Astrocyte (in vitro differentiated cells and primary cell): ENCODE measurements around the gene MSX2. TPM values are rescaled to one million over a fixed set of nuclear protein-coding genes. Genes with fewer than 3 reads are reported as not detected.
"Not testable (repeated sequence)": the region's sequence is repeated elsewhere in the genome, so short reads cannot be mapped to it uniquely, and the experiment has no call there.

Experiments used
- DNase-seq: peaks from one replicate; pipeline ENCODE4 v3.0.0-alpha.2; 2010; ENCODE audit warnings: low read depth
- FAIRE-seq: peaks from 2 replicates; lab custom pipeline; 2011; peaks lifted over from hg19 to GRCh38; lab: Jason Lieb, UNC
- H2AFZ ChIP-seq: 2 replicates; pipeline ENCODE4 v1.6.0; 2012; ENCODE audit warnings: low read depth, low read length, inconsistent platforms
- H3K27ac ChIP-seq: 2 replicates; pipeline ENCODE4 v1.5.1; 2011; ENCODE audit warnings: low read depth, low read length, inconsistent platforms
- H3K27me3 ChIP-seq: 2 replicates; pipeline ENCODE4 v1.6.0; 2011; ENCODE audit warnings: low read length, inconsistent platforms; ENCODE audit not compliant: insufficient read depth
- H3K36me3 ChIP-seq: 2 replicates; pipeline ENCODE4 v1.5.1; 2011; ENCODE audit warnings: low read length, inconsistent platforms; ENCODE audit not compliant: insufficient read depth
- H3K4me1 ChIP-seq: 2 replicates; pipeline ENCODE4 v1.5.1; 2011; ENCODE audit warnings: low read length, inconsistent platforms; ENCODE audit not compliant: insufficient read depth
- H3K4me2 ChIP-seq: 2 replicates; pipeline ENCODE4 v1.6.0; 2012; ENCODE audit warnings: low read length, inconsistent platforms
- H3K4me3 ChIP-seq: 2 replicates; pipeline ENCODE4 v1.5.1; 2011; ENCODE audit warnings: low read depth, mild to moderate bottlenecking, low read length, inconsistent platforms; ENCODE audit not compliant: insufficient read depth
- H3K79me2 ChIP-seq: 2 replicates; pipeline ENCODE4 v1.6.0; 2012; ENCODE audit warnings: mild to moderate bottlenecking, low read length, inconsistent platforms; ENCODE audit not compliant: insufficient read depth
- H3K9ac ChIP-seq: 2 replicates; pipeline ENCODE4 v1.6.0; 2012; ENCODE audit warnings: mild to moderate bottlenecking, low read length, inconsistent platforms
- H3K9me3 ChIP-seq: 2 replicates; pipeline ENCODE4 v1.5.1; 2012; ENCODE audit warnings: low read depth, mild to moderate bottlenecking, low read length, inconsistent platforms; ENCODE audit not compliant: insufficient read depth
- H4K20me1 ChIP-seq: 2 replicates; pipeline ENCODE4 v1.6.0; 2012; ENCODE audit warnings: low read length, inconsistent platforms; ENCODE audit not compliant: insufficient read depth
- H3K27ac Mint-ChIP-seq: one replicate; pipeline ENCODE4 v1.8.0; 2021; ENCODE audit warnings: mild to moderate bottlenecking, mixed read lengths; ENCODE audit not compliant: unreplicated experiment
- H3K27me3 Mint-ChIP-seq: one replicate; pipeline ENCODE4 v1.8.0; 2021; ENCODE audit warnings: low read depth, mixed read lengths; ENCODE audit not compliant: unreplicated experiment
- H3K36me3 Mint-ChIP-seq: one replicate; pipeline ENCODE4 v1.8.0; 2021; ENCODE audit warnings: low read depth, mixed read lengths; ENCODE audit not compliant: unreplicated experiment
- H3K4me1 Mint-ChIP-seq: one replicate; pipeline ENCODE4 v1.8.0; 2021; ENCODE audit warnings: low read depth, mixed read lengths; ENCODE audit not compliant: unreplicated experiment
- H3K4me3 Mint-ChIP-seq: one replicate; pipeline ENCODE4 v1.8.0; 2021; ENCODE audit warnings: mild to moderate bottlenecking, moderate library complexity, mixed read lengths; ENCODE audit not compliant: unreplicated experiment
- H3K9me3 Mint-ChIP-seq: one replicate; pipeline ENCODE4 v1.8.0; 2021; ENCODE audit warnings: mild to moderate bottlenecking, mixed read lengths; ENCODE audit not compliant: unreplicated experiment
- EZH2 ChIP-seq: IDR thresholded peaks from 2 replicates; pipeline ENCODE4 v1.6.1; 2012; ENCODE audit warnings: mild to moderate bottlenecking, low read length, inconsistent platforms; ENCODE audit not compliant: insufficient read depth
- total RNA-seq: library from RNA; stranded (reverse); gene quantifications from 2 replicates; pipeline ENCODE4 v1.2.1, GENCODE V29; 2021
- TF ChIP-seq, protein P1 (sequence below): IDR thresholded peaks from 2 replicates; pipeline ENCODE4 v1.5.1; 2011; ENCODE audit warnings: low read depth, mild to moderate bottlenecking, inconsistent platforms, low read length, moderate library complexity; ENCODE audit not compliant: insufficient read depth

Gene MSX2
- total RNA-seq, 1 donor from 2014 or later = 12.0 TPM

DNA sequence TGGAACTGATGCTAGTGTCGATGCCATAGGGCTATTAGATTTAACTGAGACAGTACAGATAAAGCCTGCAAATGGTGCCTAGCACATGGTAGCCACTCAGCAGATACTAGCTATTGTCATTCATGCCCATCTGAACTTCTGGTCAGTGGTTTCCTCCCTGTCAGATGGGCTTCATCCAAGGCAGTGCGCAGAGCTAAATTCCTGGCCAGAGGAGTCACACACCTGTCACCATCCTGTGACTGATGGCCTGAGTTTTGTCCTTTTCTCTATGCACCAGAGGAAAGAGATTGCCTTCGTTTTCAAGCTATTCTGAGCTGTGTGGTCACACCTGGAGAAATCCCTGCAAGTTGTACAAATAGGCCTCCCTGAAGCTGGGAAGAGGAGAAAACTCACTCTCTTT lies 34.7 kb downstream of the MSX2 start:
- H3K36me3 ChIP-seq = no peaks in the 10 kb centered on the region
- Mint-ChIP-seq H3K9me3 (peaks cover 2% of the 10 kb centered on the region), H3K4me1 (no peaks in the 10 kb centered on the region), H3K4me3 (no peak overlapping the region), H3K36me3 (no peaks in the 10 kb centered on the region), H3K27ac (no peak overlapping the region), H3K27me3 (peaks cover 22% of the 10 kb centered on the region)
- no peak overlapping the region for H3K27ac ChIP-seq
- no peaks in the 10 kb centered on the region for H4K20me1 ChIP-seq
- no peak overlapping the region for H3K9ac ChIP-seq
- FAIRE-seq (no peak), DNase-seq (no peak)
- TF ChIP-seq EZH2 = no peak
- TF ChIP-seq, protein P1, sequence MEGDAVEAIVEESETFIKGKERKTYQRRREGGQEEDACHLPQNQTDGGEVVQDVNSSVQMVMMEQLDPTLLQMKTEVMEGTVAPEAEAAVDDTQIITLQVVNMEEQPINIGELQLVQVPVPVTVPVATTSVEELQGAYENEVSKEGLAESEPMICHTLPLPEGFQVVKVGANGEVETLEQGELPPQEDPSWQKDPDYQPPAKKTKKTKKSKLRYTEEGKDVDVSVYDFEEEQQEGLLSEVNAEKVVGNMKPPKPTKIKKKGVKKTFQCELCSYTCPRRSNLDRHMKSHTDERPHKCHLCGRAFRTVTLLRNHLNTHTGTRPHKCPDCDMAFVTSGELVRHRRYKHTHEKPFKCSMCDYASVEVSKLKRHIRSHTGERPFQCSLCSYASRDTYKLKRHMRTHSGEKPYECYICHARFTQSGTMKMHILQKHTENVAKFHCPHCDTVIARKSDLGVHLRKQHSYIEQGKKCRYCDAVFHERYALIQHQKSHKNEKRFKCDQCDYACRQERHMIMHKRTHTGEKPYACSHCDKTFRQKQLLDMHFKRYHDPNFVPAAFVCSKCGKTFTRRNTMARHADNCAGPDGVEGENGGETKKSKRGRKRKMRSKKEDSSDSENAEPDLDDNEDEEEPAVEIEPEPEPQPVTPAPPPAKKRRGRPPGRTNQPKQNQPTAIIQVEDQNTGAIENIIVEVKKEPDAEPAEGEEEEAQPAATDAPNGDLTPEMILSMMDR = no peak
- no peaks in the 10 kb centered on the region for H3K9me3 ChIP-seq
- no peaks in the 10 kb centered on the region for H3K27me3 ChIP-seq
- H3K4me3 ChIP-seq = no peak overlapping the region
- no peak overlapping the region for H2AFZ ChIP-seq
- no peaks in the 10 kb centered on the region for H3K79me2 ChIP-seq
- no peak overlapping the region for H3K4me2 ChIP-seq
- H3K4me1 ChIP-seq = no peaks in the 10 kb centered on the region

DNA sequence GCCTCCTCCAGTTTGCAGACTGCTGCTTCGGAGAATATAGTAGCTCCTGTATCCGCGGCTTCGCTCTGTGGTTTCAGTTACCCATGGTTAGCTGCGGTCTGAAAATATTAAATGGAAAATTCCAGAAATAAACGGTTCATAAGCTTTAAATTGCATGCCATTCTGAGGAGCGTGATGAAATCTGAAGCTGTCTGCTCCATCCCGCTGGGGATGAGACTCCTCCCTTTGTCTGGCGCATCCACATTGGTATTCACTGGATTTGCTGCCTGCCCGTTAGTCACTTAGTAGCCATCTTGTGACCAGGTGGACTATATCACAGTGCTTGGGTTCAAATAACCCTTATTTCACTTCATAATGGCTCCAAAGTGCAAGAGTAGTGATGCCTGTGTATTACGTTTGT lies 36.3 kb downstream of the MSX2 start:
- H3K9me3 Mint-ChIP-seq = peaks cover 2% of the 10 kb centered on the region
- H3K4me3 Mint-ChIP-seq = no peak overlapping the region
- H3K79me2 ChIP-seq = no peaks in the 10 kb centered on the region
- H3K27ac Mint-ChIP-seq = no peak overlapping the region
- no peak overlapping the region for H3K27ac ChIP-seq
- FAIRE-seq = no peak
- no peak overlapping the region for H3K4me2 ChIP-seq
- no peak overlapping the region for H2AFZ ChIP-seq
- H3K27me3 ChIP-seq = no peaks in the 10 kb centered on the region
- no peaks in the 10 kb centered on the region for H3K36me3 ChIP-seq
- no peaks in the 10 kb centered on the region for H3K36me3 Mint-ChIP-seq
- no peaks in the 10 kb centered on the region for H4K20me1 ChIP-seq
- H3K4me1 Mint-ChIP-seq = no peaks in the 10 kb centered on the region
- TF ChIP-seq, protein P1 = no peak
- TF ChIP-seq EZH2 = no peak
- no peak overlapping the region for H3K9ac ChIP-seq
- peaks cover 22% of the 10 kb centered on the region for H3K27me3 Mint-ChIP-seq
- no peak overlapping the region for H3K4me3 ChIP-seq
- DNase-seq = no peak
- H3K4me1 ChIP-seq = no peaks in the 10 kb centered on the region
- no peaks in the 10 kb centered on the region for H3K9me3 ChIP-seq

DNA sequence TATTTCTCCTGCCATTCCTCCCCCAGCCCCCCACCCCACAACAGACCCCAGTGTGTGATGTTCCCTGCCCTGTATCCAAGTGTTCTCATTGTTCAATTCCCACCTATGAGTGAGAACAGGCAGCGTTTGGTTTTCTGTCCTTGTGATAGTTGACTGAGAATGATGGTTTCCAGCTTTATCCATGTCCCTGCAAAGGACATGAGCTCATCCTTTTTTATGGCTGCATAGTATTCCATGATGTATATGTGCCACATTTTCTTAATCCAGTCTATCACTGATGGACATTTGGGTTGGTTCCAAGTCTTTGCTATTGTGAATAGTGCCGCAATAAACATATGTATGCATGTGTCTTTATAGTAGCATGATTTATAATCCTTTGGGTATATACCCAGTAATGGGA lies 37.0 kb downstream of the MSX2 start:
- not testable (repeated sequence) for H3K27ac Mint-ChIP-seq, H3K4me1 Mint-ChIP-seq, H3K4me3 Mint-ChIP-seq, H3K9me3 ChIP-seq, H3K36me3 Mint-ChIP-seq, H3K27me3 ChIP-seq, H3K4me3 ChIP-seq, H3K9ac ChIP-seq, H3K4me2 ChIP-seq, H2AFZ ChIP-seq, H3K9me3 Mint-ChIP-seq, H3K79me2 ChIP-seq, FAIRE-seq, H3K4me1 ChIP-seq, H4K20me1 ChIP-seq, H3K36me3 ChIP-seq, DNase-seq, H3K27ac ChIP-seq
- peaks cover 26% of the 10 kb centered on the region for H3K27me3 Mint-ChIP-seq
